ENCODE data around the gene DACT2.
"Not testable (repeated sequence)": the region's sequence is repeated elsewhere in the genome, so short reads cannot be mapped to it uniquely, and the experiment has no call there.

The DACT2 gene

GRCh38 chr6:168272415-168273325 is 46.9 kb downstream of the DACT2 start:
- no peak overlapping the region for H3K4me3 ChIP-seq (ENCODE audit: low read length)
- no peak for DNase-seq (ENCODE audit: low read depth, low spot score)

- DNase-seq (ENCODE audit: low read depth, low spot score): no peak
Measured at GRCh38 chr6:168270274-168271172, 49.1 kb downstream of the DACT2 start.

GRCh38 chr6:168269455-168270243 is 49.9 kb downstream of the DACT2 start:
- no peak overlapping the region for H3K4me3 ChIP-seq (ENCODE audit: low read length)
- no peak for DNase-seq (ENCODE audit: low read depth, low spot score)

More at GRCh38 chr6:168270274-168271172, 49.1 kb downstream of the DACT2 start:
- no peak overlapping the region for H3K4me3 ChIP-seq (ENCODE audit: low read length)

GRCh38 chr6:168268755-168269154 is 50.8 kb downstream of the DACT2 start:
- no peak for DNase-seq (ENCODE audit: low read depth, low spot score)
- no peak overlapping the region for H3K4me3 ChIP-seq (ENCODE audit: low read length)

GRCh38 chr6:168267779-168268178 is 51.8 kb downstream of the DACT2 start:
- H3K4me3 ChIP-seq (ENCODE audit: low read length); DNase-seq (ENCODE audit: low read depth, low spot score): not testable (repeated sequence)

- H3K4me3 ChIP-seq (ENCODE audit: low read length): no peak overlapping the region
- no peak for DNase-seq (ENCODE audit: low read depth, low spot score)
Measured at GRCh38 chr6:168265827-168266815, 53.5 kb downstream of the DACT2 start.

GRCh38 chr6:168265394-168265793 is 54.2 kb downstream of the DACT2 start:
- no peak overlapping the region for H3K4me3 ChIP-seq (ENCODE audit: low read length)
- DNase-seq (ENCODE audit: low read depth, low spot score): no peak

GRCh38 chr6:168264593-168265335 is 54.8 kb downstream of the DACT2 start:
- H3K4me3 ChIP-seq (ENCODE audit: low read length): no peak overlapping the region
- DNase-seq (ENCODE audit: low read depth, low spot score): no peak

GRCh38 chr6:168263351-168263905 is 56.1 kb downstream of the DACT2 start:
- no peak for DNase-seq (ENCODE audit: low read depth, low spot score)
- no peak overlapping the region for H3K4me3 ChIP-seq (ENCODE audit: low read length)

- no peak overlapping the region for H3K4me3 ChIP-seq (ENCODE audit: low read length)
- DNase-seq (ENCODE audit: low read depth, low spot score): no peak
Measured at GRCh38 chr6:168261234-168261633, 58.3 kb downstream of the DACT2 start.

- H3K4me3 ChIP-seq (ENCODE audit: low read length): no peak overlapping the region
- DNase-seq (ENCODE audit: low read depth, low spot score): no peak
Measured at GRCh38 chr6:168260420-168260987, 59.1 kb downstream of the DACT2 start.

GRCh38 chr6:168258795-168259194 is 60.8 kb downstream of the DACT2 start:
- DNase-seq (ENCODE audit: low read depth, low spot score): no peak
- no peak overlapping the region for H3K4me3 ChIP-seq (ENCODE audit: low read length)

GRCh38 chr6:168256940-168257339 is 62.6 kb downstream of the DACT2 start:
- H3K4me3 ChIP-seq (ENCODE audit: low read length): no peak overlapping the region
- no peak for DNase-seq (ENCODE audit: low read depth, low spot score)

All from Jurkat, Clone E6-1 (cell line).